Activated CD8-positive, alpha-beta memory T cell treated with anti-CD3 and anti-CD28 coated beads, Interleukin-2, amount 50 U/mL, for 4 hours (primary cell): ENCODE data around the gene TTLL5.
"Not testable (repeated sequence)": the region's sequence is repeated elsewhere in the genome, so short reads cannot be mapped to it uniquely, and the experiment has no call there.

Experiments used
- DNase-seq: peaks from one replicate; pipeline ENCODE4 v3.0.0-alpha.2; 2020

TTLL5 gene

DNA sequence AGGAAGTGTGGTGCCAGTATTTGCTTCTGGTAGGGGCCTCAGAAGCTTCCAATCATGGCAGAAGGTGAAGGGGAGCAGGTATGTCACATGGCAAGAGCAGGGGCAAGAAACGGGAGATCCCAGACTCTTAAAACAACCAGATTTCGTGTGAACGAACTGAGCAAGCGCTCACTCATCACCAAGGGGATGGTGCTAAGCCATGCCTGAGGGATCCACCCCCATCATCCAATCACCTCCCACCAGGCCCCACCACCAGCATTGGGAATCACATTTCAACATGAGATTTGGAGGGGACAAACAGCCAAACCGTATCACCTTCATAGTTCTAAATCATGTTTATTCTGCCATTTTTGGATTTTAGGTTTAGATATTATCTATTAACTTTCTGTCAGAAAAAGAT is 179.9 kb downstream of the TTLL5 start:
- DNase-seq, result no peak

DNA sequence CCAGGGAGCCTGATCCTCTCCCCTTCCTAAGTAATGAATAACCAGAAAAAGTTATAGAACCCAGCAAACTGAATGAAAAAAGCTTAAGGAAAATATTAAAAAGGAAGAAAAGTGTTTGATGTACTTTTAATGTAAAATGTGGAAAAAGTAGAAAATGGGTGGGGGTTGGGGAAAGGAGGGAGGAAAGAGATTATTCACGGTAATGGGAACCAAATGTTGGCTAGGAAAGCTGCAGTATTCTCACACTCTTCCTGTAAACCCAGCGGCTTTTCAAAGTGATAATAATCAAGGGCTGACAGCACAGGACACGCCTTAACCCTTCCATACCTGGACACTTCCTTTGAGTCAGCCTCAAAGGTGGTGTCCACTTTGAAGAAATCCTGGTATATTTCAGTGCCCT is 181.5 kb downstream of the TTLL5 start:
- no peak for DNase-seq

DNA sequence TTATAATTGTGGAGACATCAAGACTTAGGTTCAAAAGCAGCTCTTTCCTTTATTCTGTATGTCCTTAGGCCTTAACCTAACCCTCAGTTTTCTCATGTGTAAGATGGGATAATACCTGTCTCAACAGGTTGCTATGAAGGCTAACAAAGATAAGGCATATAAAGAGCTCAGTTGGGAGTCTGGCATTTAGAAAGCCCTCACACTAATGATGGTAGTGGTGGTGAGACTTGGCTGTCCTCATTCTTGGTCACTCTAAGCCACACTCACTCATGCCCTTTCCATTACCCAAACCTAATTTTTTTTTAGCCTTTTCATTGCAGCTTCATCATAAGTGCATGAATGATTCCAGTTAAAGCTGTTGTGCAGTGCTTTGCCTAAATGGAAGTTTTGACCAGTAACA is 183.4 kb downstream of the TTLL5 start:
- no peak for DNase-seq

DNA sequence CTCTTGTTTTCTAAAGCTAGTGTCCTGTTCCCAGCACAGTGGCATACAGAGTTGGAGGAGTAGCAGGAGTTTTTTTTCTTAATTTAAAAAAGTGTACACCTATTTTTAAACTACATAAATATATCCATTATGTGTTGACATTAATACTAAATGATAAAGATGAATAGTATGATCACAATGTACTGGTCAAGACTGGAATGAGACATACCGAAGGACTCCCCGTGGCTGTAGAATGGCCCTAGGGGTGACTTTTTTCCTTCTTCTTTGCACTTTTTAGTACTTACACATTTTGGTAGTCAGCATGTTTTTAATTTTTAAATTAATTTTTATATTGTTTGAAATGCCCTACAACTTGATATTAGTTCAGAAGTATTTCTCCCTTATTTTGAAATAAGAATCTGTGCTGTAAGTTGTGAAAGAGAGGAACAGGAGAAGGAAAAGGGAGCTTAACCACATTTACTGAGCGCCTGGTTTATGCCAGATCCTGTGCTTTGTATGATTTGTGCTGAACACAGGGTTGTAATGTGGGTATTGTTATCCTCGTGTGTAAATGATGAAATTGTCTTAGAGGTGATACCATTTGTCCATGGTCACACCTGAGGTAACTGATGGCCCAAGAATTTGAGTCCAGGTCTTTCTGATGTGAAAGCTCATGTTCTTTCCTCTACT is 184.2 kb downstream of the TTLL5 start:
- no peak for DNase-seq

DNA sequence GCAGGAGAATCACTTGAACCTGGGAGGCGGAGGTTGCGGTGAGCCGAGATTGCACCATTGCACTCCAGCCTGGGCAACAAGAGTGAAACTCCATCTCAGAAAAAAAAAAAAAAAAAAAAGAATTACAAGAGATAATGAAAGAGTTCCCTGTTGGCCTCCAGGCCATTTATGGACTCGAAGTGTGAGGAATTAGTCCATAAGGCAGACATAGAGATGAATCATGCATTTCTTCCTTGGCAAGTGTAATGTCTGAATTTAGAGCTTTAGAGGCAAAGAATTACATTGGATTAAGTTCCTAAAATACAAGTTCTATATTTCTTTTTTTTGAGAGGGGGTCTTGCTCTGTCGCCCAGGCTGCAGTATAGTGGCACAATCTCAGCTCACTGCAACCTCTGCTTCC is 185.6 kb downstream of the TTLL5 start:
- DNase-seq, result not testable (repeated sequence)

DNA sequence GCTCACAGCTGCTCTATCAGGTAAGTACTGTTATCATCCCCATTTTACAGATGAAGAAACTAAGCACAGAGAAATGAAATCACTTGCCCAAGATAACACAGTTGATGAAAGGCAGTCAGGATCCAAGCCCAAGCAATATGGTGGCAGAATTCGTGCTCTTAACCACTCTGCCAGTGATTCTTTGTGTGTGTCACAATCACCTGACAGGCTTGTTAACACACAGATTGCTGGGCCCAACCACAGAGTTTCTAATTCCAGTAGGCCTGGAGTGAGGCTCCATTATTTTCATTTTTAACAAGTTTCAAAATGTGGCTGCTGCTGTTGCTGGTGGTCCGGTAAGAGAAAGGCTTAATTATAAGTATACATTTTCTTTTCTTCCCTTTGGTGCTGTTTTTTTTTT is 186.5 kb downstream of the TTLL5 start:
- no peak for DNase-seq

DNA sequence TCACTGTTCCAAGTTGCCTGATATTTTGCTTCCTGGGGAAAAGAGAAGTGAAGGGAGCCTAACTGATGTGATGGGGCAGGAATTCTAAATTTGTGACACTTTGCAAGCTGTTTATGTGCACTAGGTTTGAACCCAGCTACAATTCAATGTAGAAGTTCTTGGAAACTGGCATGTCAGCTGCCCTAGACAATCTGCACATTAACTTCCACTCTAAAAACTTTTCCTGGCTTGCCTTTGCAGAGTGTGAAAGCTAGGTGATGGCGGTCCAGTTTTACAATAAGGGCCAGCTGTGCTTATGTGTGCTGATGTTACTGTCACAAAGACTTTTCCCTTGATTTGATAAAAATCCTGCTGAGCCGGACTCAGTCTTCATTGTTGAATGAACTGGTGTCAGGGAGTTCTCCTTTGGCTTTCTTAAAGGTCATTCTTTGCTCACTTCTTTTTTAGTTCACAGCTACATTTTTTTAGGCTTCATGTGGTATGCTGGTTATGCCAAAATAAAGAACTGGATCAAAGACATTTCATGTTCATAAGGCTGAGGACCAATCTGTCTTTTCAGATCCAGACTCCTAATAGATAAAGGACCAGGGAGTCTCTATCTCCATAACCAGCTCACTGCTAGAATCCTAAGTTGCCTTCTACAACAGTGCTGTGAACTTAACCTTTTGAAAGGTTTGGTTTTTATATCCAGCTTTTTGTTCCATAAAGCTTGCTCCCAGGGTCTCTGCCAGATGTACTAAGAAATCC is 187.3 kb downstream of the TTLL5 start:
- DNase-seq, result no peak

DNA sequence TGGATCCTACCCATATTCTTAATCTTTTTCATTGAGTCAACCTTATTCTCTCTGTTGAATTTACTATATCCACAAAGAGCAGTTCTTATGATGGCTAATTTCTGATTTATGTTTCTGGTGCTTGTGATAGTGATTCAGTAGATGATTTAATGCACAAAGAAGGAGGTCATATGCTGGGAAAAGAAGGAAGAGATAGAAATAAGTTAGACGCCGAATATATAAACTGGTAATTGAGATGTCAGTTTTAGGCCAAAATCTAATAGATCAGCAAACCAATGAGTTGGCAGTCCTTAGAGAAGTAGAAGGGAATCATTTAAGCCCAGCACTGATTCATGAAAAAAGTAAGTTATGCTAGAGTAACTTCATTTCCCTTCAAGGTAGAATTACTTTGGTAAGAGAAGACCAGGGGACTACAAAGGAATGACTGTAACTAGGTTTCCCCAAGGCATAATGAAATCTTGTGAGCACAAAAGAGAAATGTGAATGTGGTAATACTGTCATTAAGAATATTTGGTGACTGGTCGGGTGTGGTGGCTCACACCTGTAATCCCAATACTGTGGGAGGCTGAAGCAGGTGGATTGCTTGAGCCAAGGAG is 188.4 kb downstream of the TTLL5 start:
- DNase-seq, result no peak

DNA sequence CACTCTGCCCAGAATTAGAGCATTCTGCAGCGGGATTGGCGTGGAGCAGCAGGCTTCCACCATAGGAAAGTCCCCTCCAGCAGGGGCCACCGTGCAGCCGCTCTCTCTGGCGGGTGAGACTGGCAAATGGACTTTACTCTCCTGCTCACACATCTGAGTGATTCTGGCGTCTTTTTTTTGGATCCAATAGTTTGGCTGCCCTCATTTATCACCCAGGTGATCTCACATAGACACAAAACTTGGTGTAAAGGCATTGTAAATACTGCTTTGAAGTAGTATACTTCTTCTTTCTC is 190.5 kb downstream of the TTLL5 start:
- no peak for DNase-seq

DNA sequence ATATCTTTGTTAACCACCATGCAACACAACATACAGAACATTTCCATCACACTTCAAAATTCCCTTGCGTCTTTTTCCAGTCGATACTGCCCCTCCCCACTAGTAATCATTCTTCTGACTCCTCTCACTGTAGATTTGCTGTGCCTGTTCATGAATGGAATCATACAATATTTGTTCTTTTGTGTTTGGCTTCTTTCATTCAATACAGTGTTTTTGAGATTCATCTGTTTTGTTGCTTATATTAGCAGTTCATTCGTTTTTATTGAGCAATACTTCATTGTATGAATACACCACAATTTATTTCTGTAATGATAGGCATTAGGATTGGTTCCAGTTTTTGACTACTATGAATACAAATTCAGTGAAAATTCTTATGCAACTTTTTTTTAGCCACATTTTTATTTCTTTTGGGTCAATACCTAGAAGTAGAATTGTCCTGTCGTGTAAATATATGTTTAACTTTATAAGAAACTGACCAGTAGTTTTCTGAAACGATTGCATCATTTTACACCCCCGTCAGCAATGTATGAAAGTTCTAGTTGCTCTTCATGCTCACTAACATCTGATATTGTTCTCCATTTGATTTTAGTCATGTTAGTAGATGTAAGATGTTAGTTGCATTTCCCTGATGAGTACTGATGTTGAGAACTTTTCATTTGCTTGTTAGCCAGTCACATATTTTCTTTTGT is 193.2 kb downstream of the TTLL5 start:
- no peak for DNase-seq

DNA sequence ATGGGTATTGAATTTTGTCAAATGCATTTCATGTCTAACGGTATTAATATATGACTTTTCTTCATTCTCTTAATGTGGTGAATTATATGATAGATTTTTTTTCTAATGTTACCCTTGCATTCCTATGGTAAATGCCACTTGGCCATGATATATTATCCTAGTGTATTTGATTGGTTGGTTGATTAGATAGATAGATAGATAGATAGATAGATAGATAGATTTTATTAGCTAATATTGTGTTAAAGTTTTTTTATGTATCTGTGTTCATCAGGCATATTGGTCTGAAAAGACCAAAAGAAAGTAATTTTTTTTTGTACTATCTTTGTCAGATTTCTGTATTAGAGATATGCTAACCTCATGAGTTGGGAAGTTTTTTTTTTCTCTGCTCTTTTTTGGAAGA is 196.2 kb downstream of the TTLL5 start:
- DNase-seq, result no peak

DNA sequence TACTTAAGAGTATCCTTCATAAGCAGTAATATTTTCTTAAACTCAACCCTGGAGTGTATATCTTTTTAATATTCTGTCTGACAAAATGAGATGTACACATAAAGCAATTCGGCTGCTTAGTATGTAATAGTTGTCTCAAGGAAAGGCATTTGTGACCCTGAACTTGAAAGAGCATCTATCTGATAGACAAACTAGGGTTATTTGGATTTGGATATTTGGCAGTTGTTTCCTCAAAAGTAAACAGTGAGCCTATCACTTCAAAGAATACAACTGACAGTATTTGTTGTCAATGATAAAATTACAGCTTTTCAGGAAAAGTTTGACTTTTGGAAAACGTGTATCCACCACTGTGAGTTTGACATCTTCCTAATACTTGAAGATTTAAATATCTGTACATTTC is 197.3 kb downstream of the TTLL5 start:
- DNase-seq, result no peak

DNA sequence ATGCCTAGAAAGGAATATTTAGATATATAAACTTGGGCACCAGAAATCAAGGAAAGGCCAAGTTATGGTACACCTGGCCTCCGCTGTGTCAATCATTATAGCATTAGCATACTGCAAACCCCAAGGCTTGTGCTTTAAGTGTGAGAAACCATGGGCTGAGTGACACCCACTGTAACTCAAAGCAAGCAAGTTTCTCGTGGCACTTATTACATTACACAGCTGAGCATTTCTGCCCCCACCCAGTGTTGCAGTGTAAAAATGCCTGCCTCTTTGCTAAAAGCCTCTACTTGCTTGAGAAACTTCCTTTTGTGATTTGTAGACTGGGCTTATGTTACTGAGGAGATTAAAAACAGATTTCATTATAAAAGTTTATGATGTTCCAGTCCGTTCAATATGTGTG is 198.7 kb downstream of the TTLL5 start:
- DNase-seq, result no peak

DNA sequence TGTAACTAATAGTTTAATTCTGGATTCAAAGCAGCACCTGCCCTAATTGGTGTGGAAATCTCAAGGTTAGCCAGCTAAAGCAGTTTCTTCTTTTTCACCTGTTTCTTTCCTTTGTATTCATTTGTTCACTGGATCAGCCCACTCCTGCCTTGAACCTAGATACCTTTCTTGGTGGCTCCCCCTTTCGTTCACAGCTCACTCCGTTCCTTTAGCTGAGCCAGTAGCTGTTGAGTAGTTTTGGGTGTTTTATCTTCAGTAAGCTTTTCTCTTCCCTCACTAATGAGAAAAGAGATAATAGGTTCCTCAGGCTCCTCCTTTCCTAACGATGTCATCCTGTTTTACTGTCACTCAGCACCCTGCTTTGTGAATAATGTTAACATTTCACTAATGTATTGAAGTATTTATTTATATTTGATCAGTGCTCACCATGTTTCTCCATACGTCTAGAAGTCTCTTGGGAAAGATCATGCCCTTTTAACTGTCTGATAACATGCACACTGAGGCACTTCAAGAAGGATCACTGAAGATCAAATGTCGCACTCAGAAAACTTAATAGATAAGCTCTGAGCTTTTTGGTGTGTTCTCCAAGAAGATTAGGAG is 199.6 kb downstream of the TTLL5 start:
- DNase-seq, result no peak

DNA sequence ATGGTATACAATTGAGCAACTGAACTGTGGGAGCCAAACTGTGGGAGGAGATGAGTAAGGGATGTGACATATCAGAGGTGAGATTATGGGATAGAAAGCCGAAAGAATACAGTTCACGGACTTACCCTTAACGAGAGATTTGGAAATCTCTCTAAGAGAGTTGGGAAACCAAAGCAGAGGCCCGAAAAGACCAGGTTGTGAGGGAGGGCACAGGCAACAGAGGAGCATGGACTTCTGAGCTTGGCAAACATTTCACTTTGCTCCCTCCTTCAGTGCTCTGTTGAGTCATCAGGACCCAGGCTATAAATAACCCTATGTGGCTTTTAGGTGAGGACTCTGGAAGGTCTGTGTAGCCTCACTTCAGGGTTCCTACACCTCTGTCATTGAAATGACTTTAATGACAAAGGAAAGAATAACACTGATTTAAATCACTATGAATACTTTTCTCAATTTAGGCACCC is 200.1 kb downstream of the TTLL5 start:
- no peak for DNase-seq

DNA sequence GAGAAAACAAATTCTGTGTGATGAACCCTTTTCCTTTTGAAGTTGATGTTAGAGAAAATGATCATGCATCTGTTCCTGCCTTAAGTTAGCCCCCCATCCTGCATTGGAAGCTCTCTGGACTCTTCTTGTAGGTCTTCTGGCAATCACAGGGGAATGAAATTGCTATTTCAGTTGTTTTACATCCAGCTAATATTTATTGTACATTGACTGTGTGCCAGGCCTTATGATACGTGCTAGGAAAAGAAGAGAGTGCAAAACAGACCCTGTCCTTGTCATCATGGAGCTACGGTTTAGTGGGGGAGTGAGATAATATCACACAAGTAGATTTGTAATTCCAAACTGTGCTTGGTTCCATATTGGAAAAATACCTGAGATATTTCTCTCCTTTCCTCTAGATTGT is 202.2 kb downstream of the TTLL5 start:
- DNase-seq, result no peak

DNA sequence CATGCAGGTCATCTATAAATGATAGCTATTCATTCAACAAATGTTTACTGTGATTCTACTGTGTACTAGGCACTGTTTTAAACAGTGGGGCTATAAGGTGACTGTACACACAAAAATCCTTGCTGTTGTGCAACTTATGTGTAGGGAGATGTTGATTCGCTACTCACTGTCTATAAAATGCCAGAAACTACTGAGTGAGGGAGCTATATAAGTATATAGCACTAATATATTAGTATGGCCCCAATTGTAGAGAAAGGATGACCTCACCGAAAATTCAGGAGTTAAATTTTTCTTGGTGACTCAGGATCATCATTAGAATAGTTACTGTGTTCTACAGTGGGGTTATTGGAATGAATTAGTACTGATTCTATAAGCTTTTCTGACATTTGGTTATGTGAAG is 203.3 kb downstream of the TTLL5 start:
- DNase-seq, result no peak

DNA sequence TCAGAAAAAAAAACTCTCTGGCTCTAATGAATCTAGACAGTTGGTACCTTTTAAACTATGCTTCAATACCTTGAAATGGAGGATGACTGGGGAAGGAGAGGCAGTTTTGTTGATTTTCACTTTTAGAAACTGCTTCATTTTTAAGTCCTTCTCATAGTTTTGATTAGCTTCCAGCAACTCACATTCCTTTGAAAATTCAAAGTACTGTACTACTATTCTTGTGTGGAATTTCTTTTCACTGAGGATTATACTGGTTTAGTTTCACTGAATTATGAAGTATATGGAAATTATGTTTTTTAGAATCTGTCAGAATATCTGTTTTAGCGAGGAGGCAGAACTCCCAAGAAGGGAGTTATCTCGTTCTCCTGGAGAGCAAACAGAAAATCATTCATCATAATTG is 204.5 kb downstream of the TTLL5 start:
- no peak for DNase-seq

DNA sequence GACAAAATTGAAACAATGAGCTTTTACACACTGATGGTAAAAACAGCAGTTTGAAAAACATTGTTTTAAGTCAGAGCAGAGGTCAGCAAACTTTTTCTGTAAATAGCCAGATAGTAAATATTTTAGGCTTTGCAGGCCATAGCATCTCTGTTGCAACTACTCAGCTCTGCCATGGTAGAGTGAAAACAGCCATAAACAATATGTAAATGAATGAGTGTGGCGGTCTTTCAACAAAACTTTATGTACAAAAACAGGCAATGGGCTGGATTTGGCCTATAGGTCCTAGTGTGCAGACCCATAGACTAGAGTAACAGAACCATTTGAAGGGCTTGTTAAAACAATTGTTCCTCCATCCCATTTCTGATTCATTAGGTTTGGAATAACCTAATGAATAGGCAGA is 205.9 kb downstream of the TTLL5 start:
- no peak for DNase-seq

DNA sequence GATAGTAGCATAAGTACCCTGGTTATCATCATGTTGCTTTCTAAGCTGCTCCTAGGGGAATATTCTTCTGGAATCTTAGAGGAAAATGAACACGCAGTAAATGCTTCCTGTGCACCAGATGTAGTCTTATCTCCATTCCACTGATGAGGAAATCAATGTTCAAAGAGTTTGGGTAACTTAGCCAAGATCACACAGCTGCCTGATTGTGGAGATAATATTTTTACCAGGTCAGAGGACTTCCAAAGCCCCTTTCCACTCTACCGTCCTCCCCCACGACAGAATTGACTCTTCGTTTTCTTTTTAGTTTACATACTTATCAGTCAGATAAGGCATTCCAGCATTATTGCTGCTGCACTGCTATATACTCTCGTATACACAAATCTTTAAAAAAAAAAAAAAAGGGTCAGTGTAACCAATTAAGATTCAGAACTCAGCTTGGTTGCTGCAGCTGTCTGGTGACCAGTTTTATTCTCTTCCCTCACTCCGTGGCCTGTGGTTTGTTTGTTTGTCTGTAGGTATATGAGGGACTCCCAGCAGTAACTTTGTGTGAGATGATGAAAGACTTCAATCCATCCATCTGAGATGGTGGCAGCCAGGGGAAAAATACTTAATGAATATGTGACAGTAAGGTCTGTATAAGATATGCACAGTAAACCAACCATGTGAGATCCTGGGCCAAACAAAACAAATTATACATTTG is 210.3 kb downstream of the TTLL5 start:
- DNase-seq, result no peak

DNA sequence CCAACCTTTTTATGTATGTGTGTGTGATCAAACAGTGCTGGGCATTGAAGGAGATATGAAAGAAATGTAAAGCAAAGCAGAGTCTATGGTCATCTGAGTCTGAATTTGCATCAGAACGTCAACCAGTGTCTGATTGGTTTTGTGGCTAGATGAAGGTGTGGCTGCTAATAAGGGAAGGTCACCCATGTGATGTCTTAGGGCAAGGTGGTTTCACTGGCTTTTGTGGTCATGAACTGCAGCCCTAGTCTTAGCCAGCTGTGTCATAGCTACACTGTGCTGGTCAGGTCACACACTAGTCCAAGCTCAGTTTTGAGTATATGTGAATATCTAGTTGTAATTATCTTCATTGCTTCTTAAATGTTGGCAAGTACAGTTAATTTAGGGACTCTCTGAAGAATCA is 214.9 kb downstream of the TTLL5 start:
- no peak for DNase-seq

DNA sequence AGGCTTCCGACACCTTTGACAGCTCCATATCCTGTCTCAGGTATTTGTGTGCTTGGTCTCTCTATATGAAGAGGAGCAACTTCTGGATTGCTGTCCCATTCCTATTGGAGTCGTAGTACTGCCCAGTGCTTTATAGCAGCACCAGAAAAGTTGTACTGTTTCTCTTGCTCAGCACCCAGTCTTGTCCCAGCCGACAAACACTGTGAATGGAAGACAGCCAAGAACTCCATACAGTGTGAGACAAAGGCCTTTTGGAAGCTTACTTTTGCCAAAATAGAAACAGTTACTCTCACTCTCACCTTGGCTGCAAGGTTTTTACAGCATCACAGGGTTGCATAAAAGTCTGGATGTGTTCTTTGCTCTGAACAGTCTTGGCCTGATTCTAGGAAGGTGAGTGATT is 215.5 kb downstream of the TTLL5 start:
- DNase-seq, result no peak

DNA sequence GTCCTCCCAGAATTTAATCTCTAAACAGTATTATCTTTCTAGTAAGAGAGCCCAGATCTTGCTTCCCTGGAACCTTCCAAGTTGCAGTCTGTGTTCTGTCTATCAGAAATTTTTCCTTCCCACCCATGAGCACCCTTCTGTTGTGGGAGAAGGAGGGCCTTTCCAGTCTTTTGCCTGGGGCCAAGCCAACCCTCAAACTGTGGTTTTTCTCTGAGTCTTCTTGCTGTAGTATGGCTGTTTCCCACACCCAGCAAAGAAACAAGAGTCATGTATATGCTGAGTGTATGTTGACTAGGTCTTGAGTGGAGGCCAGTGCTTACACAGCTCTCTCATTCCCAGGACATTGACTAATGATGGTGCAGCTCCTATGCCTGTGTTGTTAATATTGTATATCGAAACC is 216.2 kb downstream of the TTLL5 start:
- DNase-seq, result no peak
